H1 (cell line): Measurements from ENCODE around the gene HACD4. TPM values are rescaled to one million over a fixed set of nuclear protein-coding genes. Genes with fewer than 3 reads are reported as not detected.

Experiments
- CTCF ChIA-PET: fragments of 300-600 bp; sonication (Branson Sonifier 250); formaldehyde crosslinking; loops from one replicate; lab custom pipeline; 2021; ENCODE audit not compliant: partially characterized antibody; lab: Charles Lee
- POLR2A ChIA-PET: fragments of 300-600 bp; sonication (Branson Sonifier 250); formaldehyde crosslinking; loops from one replicate; lab custom pipeline; 2021; ENCODE audit warnings: inconsistent platforms; ENCODE audit not compliant: partially characterized antibody; lab: Charles Lee
- DNase-seq, 2 experiments: peaks; one replicate each; pipeline versions ENCODE4 v3.0.0 to v3.0.0-alpha.2; 2010 to 2022; ENCODE audit warnings: low spot score in 2 of 2, low read depth in 1 of 2, mixed read lengths in 1 of 2
- FAIRE-seq: peaks from 2 replicates; lab custom pipeline; 2011; peaks lifted over from hg19 to GRCh38; lab: Jason Lieb, UNC
- H2AFZ ChIP-seq: 2 replicates; pipeline ENCODE4 v1.8.1; 2012; ENCODE audit warnings: low read length, inconsistent platforms
- H2AK5ac ChIP-seq: 2 replicates; pipeline ENCODE4 v1.6.1; 2013; ENCODE audit warnings: low read depth, low read length
- H2BK120ac ChIP-seq: replicated peaks from 2 replicates; pipeline ENCODE3; 2013; ENCODE audit warnings: low read depth, low read length, inconsistent platforms
- H2BK12ac ChIP-seq: 2 replicates; pipeline ENCODE4 v1.6.1; 2013; ENCODE audit warnings: low read depth, low read length
- H2BK15ac ChIP-seq: 2 replicates; pipeline ENCODE4 v1.6.1; 2013; ENCODE audit warnings: low read length
- H2BK20ac ChIP-seq: 2 replicates; pipeline ENCODE4 v1.6.1; 2013; ENCODE audit warnings: low read length
- H2BK5ac ChIP-seq: 2 replicates; pipeline ENCODE4 v1.6.1; 2013; ENCODE audit warnings: low read depth, low read length
- H3K14ac ChIP-seq: 2 replicates; pipeline ENCODE4 v1.6.1; 2013; ENCODE audit warnings: inconsistent platforms; ENCODE audit not compliant: insufficient read length
- H3K18ac ChIP-seq: 2 replicates; pipeline ENCODE4 v1.6.1; 2013; ENCODE audit warnings: low read length; ENCODE audit errors: extremely low read depth
- H3K23ac ChIP-seq: 2 replicates; pipeline ENCODE4 v1.6.1; 2013; ENCODE audit warnings: inconsistent platforms; ENCODE audit not compliant: insufficient read length
- H3K23me2 ChIP-seq: 2 replicates; pipeline ENCODE4 v1.6.1; 2013; ENCODE audit warnings: low read depth, low read length
- H3K27ac ChIP-seq: 2 replicates; pipeline ENCODE4 v1.6.1; 2011; ENCODE audit warnings: low read depth, low read length, inconsistent platforms
- H3K27me3 ChIP-seq, 4 experiments: replicated peaks in 1 of 4; 1 replicate in 1 of 4; 2 replicates in 3 of 4; pipeline versions ENCODE4 v1.6.1 to v1.8.1; 2011 to 2013; ENCODE audit warnings: low read length in 3 of 4, mild to moderate bottlenecking in 3 of 4, inconsistent platforms in 2 of 4, mixed read lengths in 2 of 4, moderate library complexity in 1 of 4; ENCODE audit not compliant: control insufficient read depth in 3 of 4, insufficient read depth in 3 of 4; ENCODE audit errors: extremely low read depth in 1 of 4
- H3K36me3 ChIP-seq, 4 experiments: 2 replicates each; pipeline versions ENCODE4 v1.6.1 to v1.8.1; 2011 to 2013; ENCODE audit warnings: mild to moderate bottlenecking in 4 of 4, low read length in 3 of 4, moderate library complexity in 2 of 4, control low read depth in 1 of 4, inconsistent platforms in 1 of 4; ENCODE audit not compliant: insufficient read depth in 4 of 4, control insufficient read depth in 2 of 4
- H3K4ac ChIP-seq: replicated peaks from 2 replicates; pipeline ENCODE3; 2013; ENCODE audit warnings: low read length, low read depth, mixed read lengths, inconsistent platforms; ENCODE audit not compliant: insufficient read length
- H3K4me1 ChIP-seq, 4 experiments: replicated peaks in 1 of 4; 1 replicate in 1 of 4; 2 replicates in 3 of 4; pipeline versions ENCODE4 v1.6.1 to v1.8.1; 2011 to 2013; ENCODE audit warnings: low read length in 3 of 4, inconsistent platforms in 2 of 4, mixed read lengths in 1 of 4; ENCODE audit not compliant: insufficient read depth in 4 of 4, control insufficient read depth in 3 of 4
- H3K4me2 ChIP-seq, 2 experiments: 2 replicates each; pipeline versions ENCODE4 v1.6.1 to v1.8.1; 2011 to 2013; ENCODE audit warnings: low read depth in 2 of 2, low read length in 2 of 2, control low read depth in 1 of 2, inconsistent platforms in 1 of 2, mild to moderate bottlenecking in 1 of 2; ENCODE audit not compliant: insufficient read depth in 1 of 2
- H3K4me3 ChIP-seq, 4 experiments: fragments of 200-600, 300-600 bp in 1 of 4; sonication (generic), shearing (Covaris generic), sonication (Bioruptor Twin) in 1 of 4; 2 replicates each; pipeline versions ENCODE4 v1.5.1 to v1.8.1; 2011 to 2016; ENCODE audit warnings: low read length in 4 of 4, low read depth in 3 of 4, control low read depth in 2 of 4, inconsistent platforms in 2 of 4, mild to moderate bottlenecking in 2 of 4, mixed read lengths in 1 of 4, moderate library complexity in 1 of 4; ENCODE audit not compliant: insufficient read depth in 2 of 4; ENCODE audit errors: extremely low read depth in 1 of 4
- H3K56ac ChIP-seq: replicated peaks from 2 replicates; pipeline ENCODE3; 2013; ENCODE audit warnings: low read depth, mild to moderate bottlenecking, mixed read lengths, low read length, inconsistent platforms; ENCODE audit not compliant: insufficient read length
- H3K79me1 ChIP-seq: 2 replicates; pipeline ENCODE4 v1.6.1; 2013; ENCODE audit warnings: low read depth, low read length, control low read depth
- H3K79me2 ChIP-seq, 2 experiments: 2 replicates each; pipeline versions ENCODE4 v1.6.1 to v1.8.1; 2012 to 2013; ENCODE audit warnings: low read length in 2 of 2, mild to moderate bottlenecking in 2 of 2, inconsistent platforms in 1 of 2; ENCODE audit not compliant: insufficient read depth in 2 of 2, control insufficient read depth in 1 of 2
- H3K9ac ChIP-seq, 4 experiments: replicated peaks in 1 of 4; 1 replicate in 1 of 4; 2 replicates in 3 of 4; pipeline versions ENCODE4 v1.6.1 to v1.8.1; 2011 to 2013; ENCODE audit warnings: low read depth in 3 of 4, low read length in 3 of 4, control low read depth in 2 of 4, mild to moderate bottlenecking in 2 of 4, moderate library complexity in 2 of 4, inconsistent platforms in 1 of 4; ENCODE audit errors: extremely low read depth in 1 of 4
- H3K9me3 ChIP-seq, 2 experiments: 2 replicates each; pipeline versions ENCODE4 v1.6.1 to v1.8.1; 2012 to 2013; ENCODE audit warnings: mild to moderate bottlenecking in 2 of 2, moderate library complexity in 2 of 2, control low read depth in 1 of 2, inconsistent platforms in 1 of 2, low read depth in 1 of 2, low read length in 1 of 2, mixed read lengths in 1 of 2; ENCODE audit not compliant: insufficient read depth in 2 of 2
- H4K20me1 ChIP-seq, 2 experiments: replicated peaks in 1 of 2; 2 replicates each; pipeline versions ENCODE3 to v1.8.1; 2011 to 2013; ENCODE audit warnings: inconsistent platforms in 2 of 2, low read length in 2 of 2, mild to moderate bottlenecking in 1 of 2; ENCODE audit not compliant: insufficient read depth in 2 of 2, control insufficient read depth in 1 of 2
- H4K5ac ChIP-seq: 2 replicates; pipeline ENCODE4 v1.6.1; 2013; ENCODE audit warnings: low read length, low read depth, mixed read lengths, inconsistent platforms; ENCODE audit not compliant: insufficient read length
- H4K8ac ChIP-seq: 2 replicates; pipeline ENCODE4 v1.8.0; 2013; ENCODE audit warnings: mild to moderate bottlenecking, moderate library complexity, low read length, inconsistent platforms; ENCODE audit not compliant: insufficient read depth; ENCODE audit errors: extremely low read depth
- H4K91ac ChIP-seq: replicated peaks from 2 replicates; pipeline ENCODE3; 2013; ENCODE audit warnings: low read length, mixed read lengths, inconsistent platforms; ENCODE audit not compliant: insufficient read length
- CBX5 ChIP-seq: fragments of 300-800, 300-1000 bp; sonication (generic); IDR thresholded peaks from 2 replicates; pipeline ENCODE4 v1.7.1; 2016; ENCODE audit warnings: antibody characterized with exemption, low read length, low read depth
- CEBPB ChIP-seq: IDR thresholded peaks from 2 replicates; pipeline ENCODE4 v1.6.1; 2012; ENCODE audit warnings: low read depth, low read length
- FOSL1 ChIP-seq: IDR thresholded peaks from 2 replicates; pipeline ENCODE4 v1.6.1; 2011; ENCODE audit warnings: mild to moderate bottlenecking, low read depth, low read length, moderate library complexity; ENCODE audit not compliant: insufficient read depth
- GTF2F1 ChIP-seq: IDR thresholded peaks from 2 replicates; pipeline ENCODE4 v1.6.1; 2012; ENCODE audit warnings: low read depth, low read length, improper control_type of control experiment, borderline replicate concordance
- JUND ChIP-seq: IDR thresholded peaks from 2 replicates; pipeline ENCODE4 v1.6.1; 2011; ENCODE audit warnings: mild to moderate bottlenecking, improper control_type of control experiment, low read length
- POLR2A ChIP-seq, 2 experiments: IDR thresholded peaks; 1 replicate in 1 of 2; 2 replicates in 1 of 2; pipeline ENCODE4 v1.6.1; 2011; ENCODE audit warnings: low read depth in 2 of 2, low read length in 2 of 2, mild to moderate bottlenecking in 2 of 2; ENCODE audit errors: control extremely low read depth in 1 of 2
- POU5F1 ChIP-seq: IDR thresholded peaks from 2 replicates; pipeline ENCODE4 v1.6.1; 2011; ENCODE audit warnings: low read depth, mild to moderate bottlenecking, low read length, moderate library complexity
- SIN3A ChIP-seq, 2 experiments: IDR thresholded peaks in 1 of 2; conservative IDR thresholded peaks in 1 of 2; 2 replicates each; pipeline ENCODE4 v1.6.1; 2011 to 2012; ENCODE audit warnings: low read length in 2 of 2, improper control_type of control experiment in 1 of 2, low read depth in 1 of 2, mild to moderate bottlenecking in 1 of 2
- SP1 ChIP-seq: IDR thresholded peaks from 2 replicates; pipeline ENCODE4 v1.6.1; 2011; ENCODE audit warnings: low read depth, low read length
- WGBS, 2 experiments: shearing (Covaris generic) in 1 of 2; methylation state at CpG; one replicate each; pipeline versions ENCODE4 v1.1.6 to v1.1.7; 2013 to 2015; ENCODE audit warnings: low lambda C conversion rate in 2 of 2, mixed read lengths in 2 of 2, inconsistent platforms in 1 of 2, low coverage in 1 of 2, missing lambda C conversion rate in 1 of 2; ENCODE audit not compliant: insufficient replicate concordance in 2 of 2, insufficient coverage in 1 of 2, insufficient read length in 1 of 2; ENCODE audit errors: extremely low coverage in 1 of 2, missing lambda C conversion rate in 1 of 2; 5-methylcytosine and 5-hydroxymethylcytosine counted together
- polyA plus RNA-seq, 7 experiments: library from polyadenylated mRNA; depleted of rRNA in 3 of 7; stranded (reverse) in 5 of 7; unstranded in 2 of 7; fragments of >200 nt in 5 of 7; fragments of 200-250 nt in 2 of 7; gene quantifications; 1 replicate in 5 of 7; 2 replicates in 1 of 7; 4 replicates in 1 of 7; pipeline versions ENCODE4 v1.2.1 to v1.2.3, GENCODE V29; 2011 to 2013; ENCODE audit warnings: missing spikeins in 2 of 7, mixed read lengths in 2 of 7
- total RNA-seq: library from RNA; stranded (reverse); fragmentation: NEBNext Ultra II Directional; extraction: Animal tissue kit (Norgen Biotek cat#: 25700); gene quantifications from 2 replicates; pipeline ENCODE4 v1.2.1, GENCODE V29; 2021
- TF ChIP-seq, protein P1 (sequence below), 3 experiments: IDR thresholded peaks; 1 replicate in 2 of 3; 2 replicates in 1 of 3; pipeline versions ENCODE4 v1.5.1 to v1.6.1; 2011; ENCODE audit warnings: low read length in 3 of 3, mild to moderate bottlenecking in 3 of 3, inconsistent platforms in 2 of 3, low read depth in 1 of 3, moderate library complexity in 1 of 3; ENCODE audit not compliant: insufficient read depth in 1 of 3; ENCODE audit errors: control extremely low read depth in 1 of 3
- TF ChIP-seq, protein P2 (sequence below): IDR thresholded peaks from 2 replicates; pipeline ENCODE4 v1.6.1; 2011; ENCODE audit warnings: low read length, improper control_type of control experiment

HACD4 gene
- total and polyA plus RNA-seq, 2 of the 8 experiments (the other 6 are each of a cell fraction or from before 2014, with no cell fraction given), result 0.65 to 0.86 TPM

DNA sequence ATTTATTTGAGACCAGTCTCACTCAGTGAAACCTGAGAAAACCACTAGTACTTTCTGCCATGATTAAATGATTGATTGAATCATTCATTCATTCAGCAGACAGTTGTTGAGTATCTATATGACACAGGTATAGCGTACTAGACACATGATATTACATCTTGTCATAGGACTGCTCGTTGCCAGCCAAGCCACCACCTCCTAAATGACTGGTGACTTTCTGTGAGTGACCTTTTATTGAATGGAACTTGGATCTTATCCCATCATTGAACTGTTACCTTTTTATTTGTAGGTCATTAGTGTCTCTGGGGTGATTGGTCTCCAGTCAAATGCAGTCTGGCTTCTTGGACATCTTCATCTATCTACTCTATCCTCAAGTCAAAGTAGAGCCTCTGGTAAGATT lies 80.7 kb downstream of the HACD4 start:
- Histone ChIP-seq H3K4me3 (no peak overlapping the region), H3K14ac (no peak overlapping the region), H2BK120ac (no peak overlapping the region), H3K23ac (no peak overlapping the region), H2BK5ac (no peak overlapping the region), H3K4ac (no peak overlapping the region), H3K79me1 (no peaks in the 10 kb centered on the region), H3K4me2 (no peak overlapping the region), H3K9me3 (no peaks in the 10 kb centered on the region), H4K8ac (no peak overlapping the region), H3K36me3 (peaks cover 0 to 23% (median 5%) of the 10 kb centered on the region in 4 experiments; a peak in 4 of 8 replicates), H3K4me1 (peaks cover 0 to 4% (median 1%) of the 10 kb centered on the region in 4 experiments; a peak in 2 of 7 replicates), H3K27ac (no peak overlapping the region), H3K79me2 (no peaks in the 10 kb centered on the region), H2AK5ac (no peak overlapping the region), H2BK20ac (no peak overlapping the region), H2BK15ac (no peak overlapping the region), H4K5ac (no peak overlapping the region), H3K56ac (no peak overlapping the region), H3K18ac (no peak overlapping the region), H4K20me1 (no peaks in the 10 kb centered on the region), H2BK12ac (no peak overlapping the region), H3K27me3 (no peaks in the 10 kb centered on the region), H4K91ac (no peak overlapping the region), H2AFZ (no peak overlapping the region), H3K9ac (no peak overlapping the region), H3K23me2 (no peaks in the 10 kb centered on the region)
- POLR2A ChIA-PET, result no interaction called here
- WGBS, 2 experiments, result 87% methylated on average over 2 of the region's 2 CpGs; no CpG with 5 or more reads in 1 of the 2 experiments
- DNase-seq, result no peak
- FAIRE-seq, result no peak
- CTCF ChIA-PET, result no interaction called here
- TF ChIP-seq GTF2F1 (no peak), CEBPB (no peak), CBX5 (no peak), JUND (no peak), FOSL1 (no peak), POU5F1 (no peak), POLR2A (IDR thresholded peaks at IDR 0.05; ENCODE audit: control extremely low read depth in 1 of 2, low read depth in 2 of 2, low read length in 2 of 2) (no peak), SP1 (no peak), SIN3A (conservative IDR thresholded peaks at IDR 0.05 in 1 of 2, IDR thresholded peaks at IDR 0.05 in 1 of 2; ENCODE audit: low read depth in 1 of 2, low read length in 2 of 2) (no peak)
- TF ChIP-seq, protein P1, sequence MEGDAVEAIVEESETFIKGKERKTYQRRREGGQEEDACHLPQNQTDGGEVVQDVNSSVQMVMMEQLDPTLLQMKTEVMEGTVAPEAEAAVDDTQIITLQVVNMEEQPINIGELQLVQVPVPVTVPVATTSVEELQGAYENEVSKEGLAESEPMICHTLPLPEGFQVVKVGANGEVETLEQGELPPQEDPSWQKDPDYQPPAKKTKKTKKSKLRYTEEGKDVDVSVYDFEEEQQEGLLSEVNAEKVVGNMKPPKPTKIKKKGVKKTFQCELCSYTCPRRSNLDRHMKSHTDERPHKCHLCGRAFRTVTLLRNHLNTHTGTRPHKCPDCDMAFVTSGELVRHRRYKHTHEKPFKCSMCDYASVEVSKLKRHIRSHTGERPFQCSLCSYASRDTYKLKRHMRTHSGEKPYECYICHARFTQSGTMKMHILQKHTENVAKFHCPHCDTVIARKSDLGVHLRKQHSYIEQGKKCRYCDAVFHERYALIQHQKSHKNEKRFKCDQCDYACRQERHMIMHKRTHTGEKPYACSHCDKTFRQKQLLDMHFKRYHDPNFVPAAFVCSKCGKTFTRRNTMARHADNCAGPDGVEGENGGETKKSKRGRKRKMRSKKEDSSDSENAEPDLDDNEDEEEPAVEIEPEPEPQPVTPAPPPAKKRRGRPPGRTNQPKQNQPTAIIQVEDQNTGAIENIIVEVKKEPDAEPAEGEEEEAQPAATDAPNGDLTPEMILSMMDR (IDR thresholded peaks at IDR 0.05; ENCODE audit: control extremely low read depth in 1 of 3, insufficient read depth in 1 of 3, low read depth in 1 of 3, low read length in 3 of 3), result no peak
- TF ChIP-seq, protein P2, sequence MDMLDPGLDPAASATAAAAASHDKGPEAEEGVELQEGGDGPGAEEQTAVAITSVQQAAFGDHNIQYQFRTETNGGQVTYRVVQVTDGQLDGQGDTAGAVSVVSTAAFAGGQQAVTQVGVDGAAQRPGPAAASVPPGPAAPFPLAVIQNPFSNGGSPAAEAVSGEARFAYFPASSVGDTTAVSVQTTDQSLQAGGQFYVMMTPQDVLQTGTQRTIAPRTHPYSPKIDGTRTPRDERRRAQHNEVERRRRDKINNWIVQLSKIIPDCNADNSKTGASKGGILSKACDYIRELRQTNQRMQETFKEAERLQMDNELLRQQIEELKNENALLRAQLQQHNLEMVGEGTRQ, result no peak
